D721Med (cell line): ENCODE results near the gene GADL1.
A peak's percentile ranks its signal among the peaks of the same experiment; 100 is the strongest.

ENCODE experiments used
- DNase-seq: peaks from one replicate; pipeline ENCODE4 v3.0.0; 2011; ENCODE audit warnings: low spot score; ENCODE audit not compliant: insufficient read length
- FAIRE-seq: peaks from 2 replicates; lab custom pipeline; 2011; peaks lifted over from hg19 to GRCh38; lab: Jason Lieb, UNC
- TF ChIP-seq, protein P1 (sequence below): IDR thresholded peaks from 2 replicates; pipeline ENCODE4 v1.5.1; 2012; ENCODE audit warnings: mild to moderate bottlenecking, control low read depth; ENCODE audit not compliant: insufficient read depth; ENCODE audit errors: missing control alignments

Gene GADL1

DNA sequence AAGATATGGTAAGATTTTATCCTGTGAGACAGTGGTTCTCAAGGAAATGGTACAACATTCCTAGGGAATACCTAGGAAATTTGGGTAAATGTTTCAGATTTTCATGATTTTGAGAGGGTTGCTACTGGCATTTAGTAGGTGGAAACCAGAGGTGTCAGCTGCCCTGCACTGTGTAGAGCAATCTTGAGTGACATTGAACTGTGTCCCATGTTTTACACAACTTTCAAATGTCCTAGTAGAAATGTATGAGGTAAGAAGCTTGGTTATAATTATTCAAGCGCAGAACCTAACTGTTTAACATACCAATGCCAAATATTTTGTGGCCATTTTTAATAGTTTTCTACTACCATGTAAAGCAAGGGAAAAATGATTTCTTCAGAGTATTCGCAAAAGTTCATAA, 120.4 kb downstream of the GADL1 start:
- FAIRE-seq (no peak), DNase-seq (no peak)
- TF ChIP-seq, protein P1, sequence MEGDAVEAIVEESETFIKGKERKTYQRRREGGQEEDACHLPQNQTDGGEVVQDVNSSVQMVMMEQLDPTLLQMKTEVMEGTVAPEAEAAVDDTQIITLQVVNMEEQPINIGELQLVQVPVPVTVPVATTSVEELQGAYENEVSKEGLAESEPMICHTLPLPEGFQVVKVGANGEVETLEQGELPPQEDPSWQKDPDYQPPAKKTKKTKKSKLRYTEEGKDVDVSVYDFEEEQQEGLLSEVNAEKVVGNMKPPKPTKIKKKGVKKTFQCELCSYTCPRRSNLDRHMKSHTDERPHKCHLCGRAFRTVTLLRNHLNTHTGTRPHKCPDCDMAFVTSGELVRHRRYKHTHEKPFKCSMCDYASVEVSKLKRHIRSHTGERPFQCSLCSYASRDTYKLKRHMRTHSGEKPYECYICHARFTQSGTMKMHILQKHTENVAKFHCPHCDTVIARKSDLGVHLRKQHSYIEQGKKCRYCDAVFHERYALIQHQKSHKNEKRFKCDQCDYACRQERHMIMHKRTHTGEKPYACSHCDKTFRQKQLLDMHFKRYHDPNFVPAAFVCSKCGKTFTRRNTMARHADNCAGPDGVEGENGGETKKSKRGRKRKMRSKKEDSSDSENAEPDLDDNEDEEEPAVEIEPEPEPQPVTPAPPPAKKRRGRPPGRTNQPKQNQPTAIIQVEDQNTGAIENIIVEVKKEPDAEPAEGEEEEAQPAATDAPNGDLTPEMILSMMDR, result no peak

DNA sequence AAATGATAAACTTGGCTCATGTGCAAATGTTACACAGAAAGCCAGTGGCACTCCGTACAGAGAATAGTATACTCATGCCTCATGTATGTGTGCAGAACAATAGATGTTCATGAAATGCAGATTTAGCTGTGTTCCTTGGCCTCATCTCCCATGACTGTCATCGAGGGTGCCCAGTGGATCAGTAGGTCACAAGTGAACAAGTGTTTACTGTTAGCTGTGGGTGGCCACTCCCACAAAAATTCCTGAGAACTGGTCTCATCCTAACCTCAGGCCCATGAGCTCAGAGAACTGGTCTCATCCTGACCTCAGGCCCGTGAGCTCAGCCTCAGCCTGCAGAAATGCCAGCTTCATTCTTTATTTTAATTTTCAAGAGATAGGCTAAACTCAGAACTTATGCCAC, 124.1 kb downstream of the GADL1 start:
- TF ChIP-seq, protein P1, result no peak
- DNase-seq, result no peak
- no peak for FAIRE-seq

DNA sequence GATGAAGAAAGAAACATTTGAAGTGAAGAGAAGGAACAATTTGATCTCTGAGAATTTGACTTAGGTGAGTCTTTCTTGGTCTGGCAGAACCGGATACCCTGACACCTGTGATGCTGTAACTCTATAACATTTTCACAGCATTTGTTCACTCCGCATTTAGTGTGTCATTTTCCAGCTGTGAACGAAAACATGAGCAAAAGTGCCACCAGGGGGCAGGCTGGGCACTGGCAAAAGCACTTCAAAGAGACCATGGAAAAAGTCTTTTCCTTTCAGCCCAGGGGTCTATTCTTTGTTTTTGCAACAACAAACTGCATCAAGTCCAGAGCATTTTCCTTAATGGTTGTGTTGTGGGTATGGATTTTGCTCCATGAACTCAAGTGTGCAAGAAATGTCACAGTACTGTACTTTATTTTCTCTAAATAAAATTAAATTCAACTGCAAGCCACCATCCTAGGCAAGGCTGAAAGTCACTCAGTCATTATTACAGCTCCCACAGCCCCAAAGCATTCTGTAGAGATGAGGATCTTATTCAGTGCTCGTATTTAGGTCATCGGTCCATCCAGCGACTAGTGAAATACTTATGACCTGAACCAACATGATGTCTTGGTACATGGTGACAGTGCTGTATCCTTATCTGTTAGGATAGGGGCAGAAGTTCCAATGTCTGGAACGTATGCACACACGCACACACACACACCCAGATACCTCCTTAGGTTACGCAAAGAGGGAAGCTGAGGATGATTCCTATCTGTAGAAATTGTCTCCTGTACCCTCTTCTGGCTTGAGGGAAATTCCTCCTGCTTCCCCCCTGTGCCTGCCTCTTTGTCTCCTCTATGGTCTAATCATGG, 125.5 kb downstream of the GADL1 start:
- no peak for FAIRE-seq
- DNase-seq, result no peak
- TF ChIP-seq, protein P1, result peak; percentile 88

DNA sequence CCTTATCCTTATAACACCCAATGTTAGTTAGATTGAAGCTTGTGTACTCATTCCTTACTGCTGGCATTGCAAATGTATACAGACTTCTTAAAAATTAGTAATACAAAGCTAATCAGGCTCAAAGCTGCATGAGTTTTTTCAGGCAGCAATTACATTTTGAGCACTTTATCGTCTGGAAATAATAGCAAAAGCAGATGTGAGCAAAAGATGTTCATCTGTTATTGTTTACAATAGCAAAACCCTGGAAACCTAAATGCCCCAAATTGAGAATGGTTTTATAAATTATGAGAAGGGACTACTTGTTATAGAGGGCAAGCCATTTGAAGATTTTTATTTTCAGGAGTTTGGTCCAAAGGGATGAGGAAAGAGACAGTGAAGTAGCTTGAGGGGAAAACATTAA, 126.4 kb downstream of the GADL1 start:
- FAIRE-seq (no peak), DNase-seq (no peak)
- TF ChIP-seq, protein P1, result no peak

DNA sequence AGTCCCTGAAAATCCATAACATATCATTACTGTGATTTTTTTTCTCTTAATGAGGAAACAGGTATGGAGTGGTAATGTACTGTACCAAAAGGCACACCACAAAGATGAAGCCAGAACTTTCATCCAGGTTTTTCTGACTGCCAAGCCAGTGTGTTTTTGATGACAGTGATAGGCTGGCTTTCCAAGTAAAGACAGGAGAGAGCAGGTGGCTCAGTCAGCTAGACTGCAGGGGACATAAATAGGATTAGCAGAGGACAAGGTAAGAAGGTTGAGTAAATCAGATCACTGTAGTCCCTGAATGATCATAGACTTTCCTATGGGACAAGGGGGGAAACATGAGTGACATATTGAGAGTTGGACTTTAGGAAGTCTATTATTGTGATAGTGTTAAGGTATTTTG, 127.9 kb downstream of the GADL1 start:
- TF ChIP-seq, protein P1, result no peak
- DNase-seq (no peak), FAIRE-seq (peak; percentile 90)

DNA sequence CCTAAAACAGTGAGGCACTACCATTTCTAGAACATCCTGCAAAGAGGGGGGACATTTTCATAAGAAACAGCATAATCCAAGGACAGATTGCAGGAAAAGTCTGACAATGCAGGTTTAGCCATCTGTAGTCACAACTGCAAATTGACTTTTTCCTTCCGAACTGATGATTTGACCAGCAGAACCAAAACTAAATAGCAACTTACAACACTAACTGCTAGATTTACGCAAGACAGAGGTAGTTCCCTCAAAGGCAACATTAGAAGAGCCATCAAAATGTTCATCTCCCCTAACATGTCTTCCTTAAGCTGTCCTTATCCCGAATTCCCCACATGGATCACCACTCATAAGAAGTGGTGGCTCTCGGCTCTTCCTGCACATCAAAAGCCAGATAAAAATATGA, 129.6 kb downstream of the GADL1 start:
- FAIRE-seq (no peak), DNase-seq (no peak)
- TF ChIP-seq, protein P1, result no peak

DNA sequence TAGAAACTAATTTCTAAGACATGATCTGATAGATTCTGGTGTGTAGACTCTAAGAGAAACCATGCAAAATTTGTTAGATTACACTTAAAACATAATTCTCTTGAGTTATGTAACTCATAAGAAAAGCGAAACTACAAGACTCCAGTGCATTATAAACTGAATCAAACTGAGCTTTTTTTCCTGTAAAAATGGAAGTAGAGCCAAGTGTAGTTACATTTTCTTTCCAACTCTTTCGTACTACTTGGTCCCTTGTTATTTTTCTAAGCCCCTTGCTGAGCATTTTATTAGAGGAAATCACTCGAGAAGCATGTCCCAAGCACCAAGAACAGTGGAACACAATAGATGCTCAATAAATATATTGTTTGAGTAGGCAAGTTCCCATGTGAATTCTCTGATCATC, 130.2 kb downstream of the GADL1 start:
- TF ChIP-seq, protein P1, result no peak
- FAIRE-seq (no peak), DNase-seq (no peak)
